Spleen (tissue), 11 donors: ENCODE results near the gene AMBRA1. TPM values are rescaled to one million over a fixed set of nuclear protein-coding genes. Genes with fewer than 3 reads are reported as not detected.

ENCODE experiments used
- DNase-seq: peaks from one replicate; pipeline ENCODE4 v3.0.0-alpha.2; 2020
- H3K27ac ChIP-seq, 8 donors: fragments of 200-600 bp; sonication (generic) in 7 of 8; 1 replicate in 4 of 8; 2 replicates in 4 of 8; pipeline versions ENCODE4 v1.5.0 to v1.8.0; 2016 to 2021; ENCODE audit warnings: inconsistent platforms in 4 of 8, mild to moderate bottlenecking in 4 of 8, moderate library complexity in 1 of 8
- H3K27me3 ChIP-seq, 7 donors: fragments of 200-600 bp; sonication (generic) in 6 of 7; replicated peaks in 1 of 7; 1 replicate in 4 of 7; 2 replicates in 3 of 7; pipeline versions ENCODE4 v1.5.0 to v1.8.0; 2016 to 2021; ENCODE audit warnings: inconsistent platforms in 3 of 7, mild to moderate bottlenecking in 1 of 7
- H3K36me3 ChIP-seq, 6 donors: fragments of 200-600 bp; sonication (generic) in 5 of 6; 1 replicate in 4 of 6; 2 replicates in 2 of 6; pipeline versions ENCODE4 v1.5.0 to v1.8.0; 2016 to 2021; ENCODE audit warnings: inconsistent platforms in 2 of 6
- H3K4me1 ChIP-seq, 6 donors: fragments of 200-600 bp; sonication (generic) in 5 of 6; 1 replicate in 3 of 6; 2 replicates in 3 of 6; pipeline versions ENCODE4 v1.5.0 to v1.8.0; 2016 to 2021; ENCODE audit warnings: inconsistent platforms in 3 of 6
- H3K4me3 ChIP-seq, 8 donors: fragments of 200-600 bp; sonication (generic) in 7 of 8; 1 replicate in 4 of 8; 2 replicates in 4 of 8; pipeline versions ENCODE4 v1.5.0 to v1.8.0; 2016 to 2021; ENCODE audit warnings: inconsistent platforms in 4 of 8, mild to moderate bottlenecking in 4 of 8, moderate library complexity in 2 of 8
- H3K9me3 ChIP-seq, 8 donors: fragments of 200-600 bp; sonication (generic) in 7 of 8; 1 replicate in 4 of 8; 2 replicates in 4 of 8; pipeline versions ENCODE4 v1.5.0 to v1.8.0; 2016 to 2021; ENCODE audit warnings: inconsistent platforms in 4 of 8
- POLR2A ChIP-seq, 3 donors: fragments of 450-650 bp; IDR thresholded peaks; one replicate each; pipeline ENCODE4 v1.5.1; 2017; ENCODE audit warnings: antibody characterized with exemption in 3 of 3, mild to moderate bottlenecking in 1 of 3
- POLR2AphosphoS5 ChIP-seq, 3 donors: sonication (generic); formaldehyde crosslinking; IDR thresholded peaks; one replicate each; pipeline ENCODE4 v1.5.1; 2017; ENCODE audit warnings: antibody characterized with exemption in 3 of 3
- WGBS, 5 donors: extraction: QIAGEN DNeasy Blood & Tissue Kit in 3 of 5; methylation state at CpG; one replicate each; pipeline versions ENCODE4 v1.1.5 to v1.1.7; 2013 to 2018; 5-methylcytosine and 5-hydroxymethylcytosine counted together
- intact Hi-C: fragments of 100-400 bp; cut with DNase I; formaldehyde crosslinking; loops from one replicate; pipeline ENCODE4 v1.15.0; 2023; ENCODE audit warnings: low total_unique reads
- polyA plus RNA-seq, 3 donors: library from polyadenylated mRNA; stranded (reverse); fragments of 200-250 nt; gene quantifications; one replicate each; pipeline ENCODE4 v1.2.1, GENCODE V29; 2013
- total RNA-seq, 7 donors: library from RNA; depleted of rRNA in 3 of 7; stranded (reverse); fragments of >200 nt in 3 of 7; fragmentation: NEBNext Ultra II Directional in 4 of 7; extraction: Animal tissue kit (Norgen Biotek cat#: 25700) in 4 of 7; gene quantifications; one replicate each; pipeline versions ENCODE4 v1.1.0 to v1.2.1, GENCODE V29; 2016 to 2021
- TF ChIP-seq, protein P1 (sequence below), 11 experiments: fragments of 200-600 bp in 7 of 11; fragments of 450-650 bp in 4 of 11; sonication (generic) in 4 of 11; IDR thresholded peaks in 8 of 11; conservative IDR thresholded peaks in 3 of 11; 1 replicate in 7 of 11; 2 replicates in 4 of 11; pipeline versions ENCODE4 v1.4.0 to v1.8.0; 2016 to 2021; ENCODE audit warnings: antibody characterized with exemption in 11 of 11, inconsistent platforms in 4 of 11, mild to moderate bottlenecking in 1 of 11
- donor health status: healthy with polysubstance abuse.
- donor health status: DM: no; HTN: no; CAD: no; lungs with moderate emphysema.
- donor health status: DM: no; HTN: no; CAD: no.
- donor health status: Bipolar disorder and iron deficiency.
- donor health status: healthy.
- donor health status: DM: no; HTN: no; CAD: no.
- donor health status: DM: yes; HTN: yes; CAD: no.

The AMBRA1 gene
- total and polyA plus RNA-seq, 10 donors, result 3.6 to 54.6 (median 37.7) TPM

GRCh38 chr11:46615756-46616155, 21.9 kb upstream of the AMBRA1 start:
- Histone ChIP-seq H3K27me3 (no peaks in the 10 kb centered on the region), H3K36me3 (peaks cover 0 to 15% (median 4%) of the 10 kb centered on the region in 6 donors), H3K27ac (no peak overlapping the region), H3K4me1 (peaks cover 14 to 74% (median 43%) of the 10 kb centered on the region in 6 donors), H3K4me3 (peak overlapping the region in 1 of 8 donors; percentile 96), H3K9me3 (no peaks in the 10 kb centered on the region)
- 97 to 100% (median 98%) methylated on average over 7 of the region's 7 CpGs for WGBS, 5 donors
- TF ChIP-seq POLR2AphosphoS5 (IDR thresholded peaks at IDR 0.05), result no peak
- TF ChIP-seq, protein P1, sequence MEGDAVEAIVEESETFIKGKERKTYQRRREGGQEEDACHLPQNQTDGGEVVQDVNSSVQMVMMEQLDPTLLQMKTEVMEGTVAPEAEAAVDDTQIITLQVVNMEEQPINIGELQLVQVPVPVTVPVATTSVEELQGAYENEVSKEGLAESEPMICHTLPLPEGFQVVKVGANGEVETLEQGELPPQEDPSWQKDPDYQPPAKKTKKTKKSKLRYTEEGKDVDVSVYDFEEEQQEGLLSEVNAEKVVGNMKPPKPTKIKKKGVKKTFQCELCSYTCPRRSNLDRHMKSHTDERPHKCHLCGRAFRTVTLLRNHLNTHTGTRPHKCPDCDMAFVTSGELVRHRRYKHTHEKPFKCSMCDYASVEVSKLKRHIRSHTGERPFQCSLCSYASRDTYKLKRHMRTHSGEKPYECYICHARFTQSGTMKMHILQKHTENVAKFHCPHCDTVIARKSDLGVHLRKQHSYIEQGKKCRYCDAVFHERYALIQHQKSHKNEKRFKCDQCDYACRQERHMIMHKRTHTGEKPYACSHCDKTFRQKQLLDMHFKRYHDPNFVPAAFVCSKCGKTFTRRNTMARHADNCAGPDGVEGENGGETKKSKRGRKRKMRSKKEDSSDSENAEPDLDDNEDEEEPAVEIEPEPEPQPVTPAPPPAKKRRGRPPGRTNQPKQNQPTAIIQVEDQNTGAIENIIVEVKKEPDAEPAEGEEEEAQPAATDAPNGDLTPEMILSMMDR (IDR thresholded peaks at IDR 0.05 in 8 of 11, conservative IDR thresholded peaks at IDR 0.05 in 3 of 11), result no peak
- DNase-seq, result no peak
- intact Hi-C loops, result no loop called here

DNA sequence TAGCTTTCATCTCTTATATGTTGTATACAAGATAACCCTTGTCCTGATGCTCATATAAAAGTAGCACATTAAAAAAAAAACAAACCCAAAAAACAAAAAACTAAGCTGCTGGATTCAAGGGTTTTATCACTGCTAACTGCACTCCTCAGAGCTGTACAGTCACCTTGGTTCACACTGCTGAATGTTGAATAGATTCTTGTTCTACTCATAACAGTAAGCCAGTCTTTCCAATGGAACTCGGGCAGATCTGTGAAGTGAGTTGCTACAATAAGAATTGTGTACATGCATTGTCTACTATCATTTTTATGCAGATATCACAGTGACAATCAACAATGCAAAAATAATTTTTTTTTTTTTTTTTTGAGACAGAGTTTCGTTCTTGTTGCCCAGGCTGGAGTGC, 18.5 kb upstream of the AMBRA1 start:
- Histone ChIP-seq H3K9me3 (no peaks in the 10 kb centered on the region), H3K36me3 (peaks cover 0 to 4% (median 0%) of the 10 kb centered on the region in 6 donors), H3K4me3 (no peak overlapping the region), H3K27me3 (no peaks in the 10 kb centered on the region), H3K4me1 (peaks cover 0 to 42% (median 14%) of the 10 kb centered on the region in 6 donors), H3K27ac (no peak overlapping the region)
- DNase-seq, result no peak
- WGBS, 5 donors, result 88 to 98% (median 92%) methylated on average over 2 of the region's 2 CpGs
- TF ChIP-seq POLR2AphosphoS5 (IDR thresholded peaks at IDR 0.05) (no peak), POLR2A (IDR thresholded peaks at IDR 0.05) (no peak)
- TF ChIP-seq, protein P1 (IDR thresholded peaks at IDR 0.05 in 8 of 11, conservative IDR thresholded peaks at IDR 0.05 in 3 of 11), result no peak
- intact Hi-C loops, result no loop called here

GRCh38 chr11:46611526-46612304, 17.9 kb upstream of the AMBRA1 start:
- intact Hi-C loops, result no loop called here
- no peak for DNase-seq
- H3K27ac ChIP-seq, result no peak overlapping the region
- WGBS, 5 donors, result 83 to 86% (median 84%) methylated on average over 5 of the region's 5 CpGs
- peaks cover 0 to 40% (median 14%) of the 10 kb centered on the region in 6 donors for H3K4me1 ChIP-seq
- TF ChIP-seq, protein P1 (IDR thresholded peaks at IDR 0.05 in 8 of 11, conservative IDR thresholded peaks at IDR 0.05 in 3 of 11), result no peak
- H3K9me3 ChIP-seq, result no peaks in the 10 kb centered on the region
- peaks cover 0 to 4% (median 0%) of the 10 kb centered on the region in 6 donors for H3K36me3 ChIP-seq
- H3K4me3 ChIP-seq, result no peak overlapping the region
- H3K27me3 ChIP-seq, result no peaks in the 10 kb centered on the region

GRCh38 chr11:46609386-46609785, 15.6 kb upstream of the AMBRA1 start:
- Histone ChIP-seq H3K9me3 (no peaks in the 10 kb centered on the region), H3K27ac (no peak overlapping the region), H3K4me3 (no peak overlapping the region), H3K4me1 (peaks cover 0 to 17% (median under 1%) of the 10 kb centered on the region in 6 donors), H3K36me3 (peaks cover 0 to 4% (median 0%) of the 10 kb centered on the region in 6 donors), H3K27me3 (no peaks in the 10 kb centered on the region)
- TF ChIP-seq POLR2AphosphoS5 (IDR thresholded peaks at IDR 0.05), result no peak
- TF ChIP-seq, protein P1 (IDR thresholded peaks at IDR 0.05 in 8 of 11, conservative IDR thresholded peaks at IDR 0.05 in 3 of 11), result no peak
- no peak for TF ChIP-seq POLR2A (IDR thresholded peaks at IDR 0.05)
- 80 to 96% (median 90%) methylated on average over 6 of the region's 6 CpGs for WGBS, 5 donors
- intact Hi-C loops, result no loop called here
- no peak for DNase-seq
